Natural killer cell treated with Interleukin-12 subunit alpha and Interleukin-12 subunit beta and Interleukin-15 and Interleukin-18, amount 100 ng/mL, for 72 hours (primary cell): ENCODE results near the gene EFNB1. TPM values are rescaled to one million over a fixed set of nuclear protein-coding genes. Genes with fewer than 3 reads are reported as not detected.

Experiments used
- ATAC-seq, 2 donors: fragments of 150-1000 bp; cut with Tn5 transposase in 1 of 2; sonication (Bioruptor Pico), chemical (Tn5 transposase) in 1 of 2; 2 replicates each; pipeline ENCODE4 v1.10.0; 2021
- DNase-seq: peaks from one replicate; pipeline ENCODE4 v3.0.0; 2022; ENCODE audit warnings: low spot score
- H3K27ac Mint-ChIP-seq, 2 donors: 1 replicate in 1 of 2; 2 replicates in 1 of 2; pipeline ENCODE4 v1.8.0; 2022; ENCODE audit warnings: mixed read lengths in 2 of 2, mild to moderate bottlenecking in 1 of 2, moderate library complexity in 1 of 2
- H3K27me3 Mint-ChIP-seq, 2 donors: 1 replicate in 1 of 2; 2 replicates in 1 of 2; pipeline ENCODE4 v1.8.0; 2022; ENCODE audit warnings: mixed read lengths in 2 of 2
- H3K36me3 Mint-ChIP-seq: one replicate; pipeline ENCODE4 v1.8.0; 2022; ENCODE audit warnings: mixed read lengths
- H3K4me1 Mint-ChIP-seq, 2 donors: 1 replicate in 1 of 2; 2 replicates in 1 of 2; pipeline ENCODE4 v1.8.0; 2022; ENCODE audit warnings: low read depth in 2 of 2, mixed read lengths in 2 of 2, mild to moderate bottlenecking in 1 of 2
- H3K4me3 Mint-ChIP-seq: one replicate; pipeline ENCODE4 v1.8.0; 2022; ENCODE audit warnings: mixed read lengths
- H3K9me3 Mint-ChIP-seq: 2 replicates; pipeline ENCODE4 v1.8.0; 2022; ENCODE audit warnings: mixed read lengths
- total RNA-seq, 2 donors: library from RNA; stranded (reverse); gene quantifications; one replicate each; pipeline ENCODE4 v1.2.3, GENCODE V29; 2022

EFNB1 gene
- total RNA-seq, 2 donors from 2014 or later = 3.4 to 3.9 TPM

- Mint-ChIP-seq H3K27me3 (peaks cover 7 to 12% of the 10 kb centered on the region in 2 donors), H3K27ac (no peak overlapping the region), H3K36me3 (no peaks in the 10 kb centered on the region), H3K9me3 (no peaks in the 10 kb centered on the region), H3K4me1 (no peaks in the 10 kb centered on the region), H3K4me3 (no peak overlapping the region)
- DNase-seq = no peak
- ATAC-seq = no peak
Observed at GRCh38 chrX:68821616-68822015, 7.2 kb upstream of the EFNB1 start.

DNA sequence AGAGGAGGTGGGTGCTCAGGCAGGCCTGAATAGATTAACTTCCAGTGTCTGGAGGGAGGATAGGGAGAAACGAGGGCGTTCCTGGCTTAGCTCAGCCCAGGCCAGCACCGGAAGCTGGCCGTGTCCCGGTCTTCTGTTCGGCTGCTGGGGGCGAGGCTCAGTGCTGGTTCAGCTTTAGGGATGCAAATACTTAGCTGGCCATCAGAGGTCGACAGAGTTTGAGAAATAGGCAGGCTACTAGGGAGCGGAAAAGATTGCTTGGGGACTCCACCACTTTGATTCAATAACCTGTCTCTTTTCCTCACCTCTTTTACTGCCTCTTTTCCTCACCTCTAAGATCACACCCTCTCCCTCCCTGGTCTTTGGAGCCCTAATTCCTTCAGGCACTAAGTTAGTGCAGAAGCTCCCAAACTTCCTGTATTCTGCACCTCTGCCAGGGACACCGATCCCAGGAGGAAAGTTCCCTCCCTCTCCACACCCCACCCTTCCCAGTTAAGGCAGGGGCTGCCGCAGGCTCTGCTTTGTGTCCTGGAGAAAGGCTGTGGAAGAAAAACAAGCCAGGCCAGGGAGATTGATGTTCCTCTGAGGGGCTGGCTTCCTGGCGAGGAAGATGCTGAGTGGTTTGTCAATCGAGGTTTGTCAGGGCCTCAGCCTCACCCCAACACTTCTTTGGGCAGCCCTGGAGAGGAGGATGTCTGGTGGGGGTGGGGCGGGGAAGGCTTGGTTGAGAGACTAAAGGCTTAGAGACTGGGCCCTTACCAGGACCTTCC is 6.0 kb upstream of the EFNB1 start:
- Mint-ChIP-seq H3K4me1 (peaks cover 0 to 3% of the 10 kb centered on the region in 2 donors), H3K27ac (no peak overlapping the region), H3K4me3 (no peak overlapping the region), H3K36me3 (no peaks in the 10 kb centered on the region), H3K27me3 (peaks cover 0 to 9% of the 10 kb centered on the region in 2 donors), H3K9me3 (no peaks in the 10 kb centered on the region)
- ATAC-seq = no peak
- DNase-seq = no peak

- no peak overlapping the region for H3K27ac Mint-ChIP-seq
- no peak overlapping the region for H3K4me3 Mint-ChIP-seq
- H3K4me1 Mint-ChIP-seq = peaks cover 0 to 7% of the 10 kb centered on the region in 2 donors
- H3K36me3 Mint-ChIP-seq = no peaks in the 10 kb centered on the region
- DNase-seq = no peak
- H3K27me3 Mint-ChIP-seq = peaks cover 0 to 9% of the 10 kb centered on the region in 2 donors
- H3K9me3 Mint-ChIP-seq = no peaks in the 10 kb centered on the region
- no peak for ATAC-seq
Observed at GRCh38 chrX:68823413-68824151, 5.2 kb upstream of the EFNB1 start.

- H3K27ac Mint-ChIP-seq = no peak overlapping the region
- H3K36me3 Mint-ChIP-seq = no peaks in the 10 kb centered on the region
- no peak overlapping the region for H3K4me3 Mint-ChIP-seq
- DNase-seq (no peak), ATAC-seq (no peak)
- no peaks in the 10 kb centered on the region for H3K9me3 Mint-ChIP-seq
- peaks cover 0 to 9% of the 10 kb centered on the region in 2 donors for H3K27me3 Mint-ChIP-seq
- H3K4me1 Mint-ChIP-seq = peaks cover 0 to 11% of the 10 kb centered on the region in 2 donors
Observed at GRCh38 chrX:68824152-68824433, 4.7 kb upstream of the EFNB1 start.

- H3K36me3 Mint-ChIP-seq = no peaks in the 10 kb centered on the region
Observed at GRCh38 chrX:68824565-68825125, 4.2 kb upstream of the EFNB1 start.

GRCh38 chrX:68826113-68826980 is 2.5 kb upstream of the EFNB1 start:
- Mint-ChIP-seq H3K36me3 (no peaks in the 10 kb centered on the region), H3K4me1 (peaks cover 0 to 11% of the 10 kb centered on the region in 2 donors), H3K9me3 (no peaks in the 10 kb centered on the region), H3K4me3 (no peak overlapping the region), H3K27me3 (peaks cover 0 to 7% of the 10 kb centered on the region in 2 donors), H3K27ac (no peak overlapping the region)
- ATAC-seq (no peak), DNase-seq (no peak)

More at GRCh38 chrX:68824565-68825125, 4.2 kb upstream of the EFNB1 start:
- Mint-ChIP-seq H3K27me3 (peaks cover 0 to 9% of the 10 kb centered on the region in 2 donors), H3K4me3 (no peak overlapping the region), H3K9me3 (no peaks in the 10 kb centered on the region), H3K4me1 (peaks cover 0 to 11% of the 10 kb centered on the region in 2 donors), H3K27ac (no peak overlapping the region)
- ATAC-seq (no peak), DNase-seq (no peak)

DNA sequence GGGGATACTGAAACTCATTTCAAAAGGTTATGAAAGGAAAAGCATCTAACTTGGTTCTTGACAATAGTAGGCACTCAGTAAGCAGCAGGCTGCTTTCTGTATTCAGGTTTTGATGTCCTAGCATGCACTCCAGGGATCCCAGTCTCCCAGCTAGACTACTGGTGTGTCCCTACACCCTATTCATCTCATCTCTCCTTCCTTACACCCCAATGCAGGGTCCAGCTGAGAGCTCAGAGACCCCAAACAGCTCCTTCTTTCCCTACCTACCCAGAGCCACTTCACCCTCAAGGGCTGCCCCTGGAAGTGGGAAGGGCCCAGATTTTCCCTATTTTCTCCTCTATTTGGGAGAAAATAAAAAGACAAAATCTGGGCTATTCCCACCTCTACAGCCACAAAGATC is 1.6 kb upstream of the EFNB1 start:
- Mint-ChIP-seq H3K27me3 (peaks cover 0 to 10% of the 10 kb centered on the region in 2 donors), H3K4me3 (peak overlapping the region; percentile 89), H3K9me3 (no peaks in the 10 kb centered on the region), H3K4me1 (peaks cover 5 to 16% of the 10 kb centered on the region in 2 donors), H3K27ac (no peak overlapping the region), H3K36me3 (no peaks in the 10 kb centered on the region)
- ATAC-seq = no peak
- DNase-seq = no peak

DNA sequence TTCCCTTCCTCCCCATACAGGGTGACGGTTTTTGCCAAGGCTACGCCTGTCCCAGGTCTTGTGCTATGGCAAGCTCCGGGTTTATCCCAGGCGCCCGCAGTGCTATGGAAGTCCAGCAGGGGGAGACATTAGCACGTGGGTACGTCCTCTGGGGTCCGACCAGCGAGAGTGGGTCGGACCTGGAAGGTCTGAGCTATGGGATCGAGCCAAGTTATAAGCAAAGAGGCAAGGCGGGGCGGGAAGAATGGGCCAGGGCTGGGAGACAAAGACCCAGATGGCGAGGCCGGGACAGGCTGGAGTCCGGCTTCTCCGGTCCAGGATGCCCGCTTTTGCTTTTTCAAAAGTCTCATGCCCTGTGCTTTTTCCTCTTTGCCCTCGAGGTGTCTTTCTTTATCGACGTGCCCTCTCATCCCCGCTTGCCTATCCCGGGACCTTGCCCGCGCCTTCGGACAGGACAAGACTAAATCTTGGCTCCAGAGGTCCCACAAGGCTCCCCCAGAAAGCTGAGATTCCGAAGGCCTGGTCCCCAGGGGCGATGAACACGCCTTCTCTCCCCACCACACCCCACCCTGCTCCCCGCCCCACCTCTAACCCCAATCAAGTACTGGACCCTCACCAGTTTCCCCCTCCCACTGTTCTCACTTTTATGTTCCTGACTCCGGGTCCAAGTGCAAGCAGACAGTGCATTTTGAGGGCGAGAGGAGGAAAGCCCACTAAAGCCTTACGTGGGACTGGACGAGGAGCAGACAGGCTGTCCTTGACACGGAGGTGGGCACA is 785 bp upstream of the EFNB1 start:
- H3K27me3 Mint-ChIP-seq = peaks cover 0 to 8% of the 10 kb centered on the region in 2 donors
- H3K27ac Mint-ChIP-seq = no peak overlapping the region

GRCh38 chrX:68829582-68830418 is 979 bp downstream of the EFNB1 start:
- no peak overlapping the region for H3K27ac Mint-ChIP-seq
- H3K27me3 Mint-ChIP-seq = peaks cover 0 to 6% of the 10 kb centered on the region in 2 donors
- no peaks in the 10 kb centered on the region for H3K9me3 Mint-ChIP-seq
- H3K4me1 Mint-ChIP-seq = peaks cover 6 to 16% of the 10 kb centered on the region in 2 donors
- DNase-seq (peak; percentile 59), ATAC-seq (peak in 1 of 2 donors; percentile 4)
- no peaks in the 10 kb centered on the region for H3K36me3 Mint-ChIP-seq
- peak overlapping the region; percentile 89 for H3K4me3 Mint-ChIP-seq

More for the DNA sequence above, 785 bp upstream of the EFNB1 start:
- Mint-ChIP-seq H3K4me1 (peaks cover 6 to 16% of the 10 kb centered on the region in 2 donors), H3K4me3 (peak overlapping the region; percentile 89), H3K36me3 (no peaks in the 10 kb centered on the region), H3K9me3 (no peaks in the 10 kb centered on the region)
- ATAC-seq (peak; percentile 50 to 58), DNase-seq (peak; percentile 73)

DNA sequence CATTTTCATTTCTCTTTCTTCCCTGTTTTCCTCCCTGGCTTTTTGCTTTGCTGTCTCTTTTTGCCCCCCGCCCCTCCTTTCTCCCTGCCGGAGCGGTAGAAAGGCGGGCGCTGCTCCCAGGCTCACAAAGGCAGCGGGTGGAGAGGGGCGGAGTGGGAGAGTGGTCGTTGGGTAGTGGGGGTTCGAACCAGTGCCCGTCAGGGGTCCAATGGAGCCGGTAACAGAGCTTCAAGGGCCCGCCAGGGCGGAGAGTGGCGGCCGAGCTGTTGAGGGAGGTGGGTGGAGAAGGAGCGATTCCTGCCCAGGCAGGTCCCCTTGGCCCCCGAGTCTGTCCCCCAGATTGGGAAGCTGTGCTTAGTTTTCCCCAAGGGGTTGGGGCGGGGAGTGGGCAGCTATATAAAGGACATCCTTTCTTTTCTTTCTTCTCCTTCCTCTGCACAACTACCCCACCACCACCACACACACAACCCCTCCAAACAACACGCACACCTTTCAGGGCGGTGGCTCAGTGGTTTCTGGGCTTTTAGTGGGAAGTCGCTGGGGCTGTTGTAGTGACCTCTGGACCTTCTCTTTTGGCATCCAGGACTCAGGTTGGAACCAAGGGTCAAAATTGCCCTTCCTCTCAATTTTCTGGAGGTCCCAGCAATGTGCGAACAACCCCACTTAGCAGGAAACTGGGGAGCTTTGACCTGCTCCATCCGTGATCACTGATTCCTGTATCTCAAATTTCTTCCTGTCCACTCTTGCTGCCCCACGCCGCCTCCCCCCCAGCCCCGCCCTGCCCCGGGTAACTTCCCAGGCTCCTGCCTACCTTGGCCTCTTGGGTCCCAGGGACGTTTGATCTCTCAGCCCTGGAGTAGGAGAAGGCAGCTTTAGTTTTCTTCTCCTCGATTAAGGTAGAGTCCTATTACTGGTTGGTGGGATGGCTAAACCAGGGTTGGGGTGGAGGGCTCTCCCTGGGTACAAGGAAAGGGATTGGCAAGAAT is 1.9 kb downstream of the EFNB1 start:
- peak overlapping the region; percentile 89 for H3K4me3 Mint-ChIP-seq
- no peaks in the 10 kb centered on the region for H3K9me3 Mint-ChIP-seq
- peaks cover 6 to 16% of the 10 kb centered on the region in 2 donors for H3K4me1 Mint-ChIP-seq
- H3K36me3 Mint-ChIP-seq = no peaks in the 10 kb centered on the region
- H3K27ac Mint-ChIP-seq = no peak overlapping the region
- DNase-seq = peak; percentile 51
- ATAC-seq = no peak
- peaks cover 0 to 6% of the 10 kb centered on the region in 2 donors for H3K27me3 Mint-ChIP-seq

DNA sequence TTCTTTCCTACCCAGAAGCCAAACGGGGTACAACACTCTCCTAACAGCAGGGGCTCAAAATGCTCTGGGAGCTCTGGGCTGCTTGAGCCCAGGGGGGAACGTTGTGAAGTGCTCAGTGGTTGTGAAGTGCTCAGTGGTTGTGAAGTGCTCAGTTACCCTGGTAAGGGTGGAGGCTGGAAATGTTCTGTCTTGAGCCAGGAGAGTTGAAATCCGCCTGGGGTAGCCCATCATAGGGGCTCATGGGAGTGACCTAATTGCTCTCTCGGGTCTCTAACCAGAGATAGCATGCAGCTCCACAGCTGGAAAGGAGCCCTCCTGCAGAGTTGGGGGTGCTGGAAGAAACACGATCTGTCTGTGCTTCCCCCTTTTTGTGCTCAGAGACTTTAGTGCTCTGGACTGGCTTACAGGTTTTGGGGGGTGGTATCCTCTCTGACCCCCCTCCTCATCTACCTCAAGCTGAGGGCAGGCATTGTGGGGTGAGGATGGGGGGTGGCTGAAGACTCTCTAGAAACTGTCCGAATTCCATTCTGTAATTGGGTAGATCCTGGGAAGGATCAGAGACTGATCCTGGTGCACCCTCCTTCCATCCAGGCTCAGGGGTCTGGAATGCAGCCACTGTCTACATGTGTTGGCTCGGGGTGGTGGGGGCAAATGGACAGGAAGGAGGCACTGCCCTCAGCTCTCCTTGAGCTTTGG is 2.7 kb downstream of the EFNB1 start:
- Mint-ChIP-seq H3K36me3 (no peaks in the 10 kb centered on the region), H3K4me1 (peaks cover 6 to 16% of the 10 kb centered on the region in 2 donors), H3K4me3 (peak overlapping the region; percentile 89), H3K27ac (no peak overlapping the region), H3K9me3 (no peaks in the 10 kb centered on the region), H3K27me3 (peaks cover 0 to 6% of the 10 kb centered on the region in 2 donors)
- ATAC-seq (no peak), DNase-seq (peak; percentile 53)
